Loucy (cell line): ENCODE results near the gene OXLD1.
"Not testable (repeated sequence)": the region's sequence is repeated elsewhere in the genome, so short reads cannot be mapped to it uniquely, and the experiment has no call there.

Experiments
- H2AFZ ChIP-seq: fragments of 200-600 bp; sonication (generic); 2 replicates; pipeline ENCODE4 v1.6.0; 2016; ENCODE audit warnings: antibody characterized with exemption, mild to moderate bottlenecking, low read length, moderate library complexity
- H3F3A ChIP-seq: fragments of 200-600 bp; 2 replicates; pipeline ENCODE4 v1.6.0; 2016; ENCODE audit warnings: antibody characterized with exemption, low read depth, mild to moderate bottlenecking
- H3K27me3 ChIP-seq: fragments of 200-600 bp; sonication (generic); 2 replicates; pipeline ENCODE4 v1.6.1; 2014; ENCODE audit warnings: low read length, mild to moderate bottlenecking; ENCODE audit not compliant: insufficient read depth, poor library complexity, severe bottlenecking
- H3K36me3 ChIP-seq: fragments of 200-600 bp; sonication (generic); 2 replicates; pipeline ENCODE4 v1.6.1; 2016; ENCODE audit warnings: low read length; ENCODE audit not compliant: insufficient read depth
- H3K4me1 ChIP-seq: fragments of 200-600 bp; sonication (generic); 2 replicates; pipeline ENCODE4 v1.5.1; 2014; ENCODE audit warnings: low read length, mild to moderate bottlenecking; ENCODE audit not compliant: insufficient read depth, poor library complexity, severe bottlenecking
- H3K4me2 ChIP-seq: fragments of 200-600 bp; sonication (generic); 2 replicates; pipeline ENCODE4 v1.6.0; 2014; ENCODE audit warnings: antibody characterized with exemption, low read length, low read depth, mild to moderate bottlenecking; ENCODE audit not compliant: poor library complexity, severe bottlenecking
- H3K4me3 ChIP-seq: fragments of 200-600 bp; sonication (generic); 2 replicates; pipeline ENCODE4 v1.5.1; 2014; ENCODE audit warnings: low read length, mild to moderate bottlenecking, mixed read lengths; ENCODE audit not compliant: poor library complexity, severe bottlenecking
- H3K79me2 ChIP-seq: fragments of 200-600 bp; sonication (generic); 2 replicates; pipeline ENCODE4 v1.6.1; 2014; ENCODE audit warnings: low read length; ENCODE audit not compliant: insufficient read depth
- H3K9ac ChIP-seq: fragments of 200-600 bp; sonication (generic); 2 replicates; pipeline ENCODE4 v1.6.0; 2014; ENCODE audit warnings: mild to moderate bottlenecking, low read depth, low read length, moderate library complexity; ENCODE audit not compliant: poor library complexity, severe bottlenecking
- H3K9me2 ChIP-seq: fragments of 200-600 bp; sonication (generic); replicated peaks from 2 replicates; pipeline ENCODE4 v1.6.1; 2016; ENCODE audit warnings: low read depth, low read length, mixed read lengths
- H3K9me3 ChIP-seq: fragments of 200-600 bp; sonication (generic); 2 replicates; pipeline ENCODE4 v1.6.1; 2014; ENCODE audit warnings: mild to moderate bottlenecking, antibody characterized with exemption, low read length, low read depth; ENCODE audit not compliant: insufficient read depth
- H4K20me1 ChIP-seq: fragments of 200-600 bp; sonication (generic); 2 replicates; pipeline ENCODE4 v1.6.0; 2014; ENCODE audit warnings: antibody characterized with exemption, low read length, mild to moderate bottlenecking; ENCODE audit not compliant: insufficient read depth, poor library complexity, severe bottlenecking
- CTCF ChIP-seq: fragments of 200-600 bp; sonication (generic); conservative IDR thresholded peaks from 2 replicates; pipeline ENCODE4 v1.5.1; 2014; ENCODE audit warnings: mild to moderate bottlenecking, antibody characterized with exemption, low read length
- EZH2phosphoT487 ChIP-seq: fragments of 200-600 bp; IDR thresholded peaks from 2 replicates; pipeline ENCODE4 v1.6.1; 2018; ENCODE audit warnings: antibody characterized with exemption, mild to moderate bottlenecking, moderate library complexity, borderline replicate concordance

Gene OXLD1

GRCh38 chr17:81680150-81680549, 13.7 kb upstream of the OXLD1 start:
- no peak overlapping the region for H3K4me2 ChIP-seq
- no peaks in the 10 kb centered on the region for H3F3A ChIP-seq
- H3K4me3 ChIP-seq: no peak overlapping the region
- H3K36me3 ChIP-seq: no peaks in the 10 kb centered on the region
- H2AFZ ChIP-seq: no peak overlapping the region
- peaks cover 14% of the 10 kb centered on the region for H4K20me1 ChIP-seq
- H3K9me2 ChIP-seq: no peaks in the 10 kb centered on the region
- no peaks in the 10 kb centered on the region for H3K9me3 ChIP-seq
- peaks cover 9% of the 10 kb centered on the region for H3K4me1 ChIP-seq
- no peak for TF ChIP-seq CTCF
- TF ChIP-seq EZH2phosphoT487: no peak
- no peaks in the 10 kb centered on the region for H3K27me3 ChIP-seq
- no peak overlapping the region for H3K9ac ChIP-seq
- peaks cover 45% of the 10 kb centered on the region for H3K79me2 ChIP-seq

- TF ChIP-seq CTCF (no peak), EZH2phosphoT487 (no peak)
- Histone ChIP-seq H3K4me2 (no peak overlapping the region), H3K9me2 (no peaks in the 10 kb centered on the region)
Observed at GRCh38 chr17:81676906-81677305, 10.5 kb upstream of the OXLD1 start.

GRCh38 chr17:81675515-81676221, 9.3 kb upstream of the OXLD1 start:
- not testable (repeated sequence) for H3K4me2 ChIP-seq, H3F3A ChIP-seq, H3K4me3 ChIP-seq, H3K9ac ChIP-seq, H3K9me3 ChIP-seq, H3K27me3 ChIP-seq, H4K20me1 ChIP-seq, H2AFZ ChIP-seq, H3K9me2 ChIP-seq, H3K4me1 ChIP-seq, H3K79me2 ChIP-seq
- peak; percentile 43 for TF ChIP-seq CTCF
- peaks cover 20% of the 10 kb centered on the region; the same call in 1 of the 2 replicates for H3K36me3 ChIP-seq

More at GRCh38 chr17:81676906-81677305, 10.5 kb upstream of the OXLD1 start:
- Histone ChIP-seq H2AFZ (no peak overlapping the region), H3K36me3 (peaks cover 15% of the 10 kb centered on the region; the same call in 1 of the 2 replicates), H4K20me1 (peaks cover 2% of the 10 kb centered on the region), H3K4me1 (no peaks in the 10 kb centered on the region), H3K4me3 (no peak overlapping the region), H3K79me2 (peaks cover 17% of the 10 kb centered on the region; the same call in 1 of the 2 replicates), H3K9ac (no peak overlapping the region), H3F3A (no peaks in the 10 kb centered on the region), H3K9me3 (no peaks in the 10 kb centered on the region), H3K27me3 (no peaks in the 10 kb centered on the region)
